ENCODE measurements around the gene ARID1B.

Gene ARID1B

GRCh38 chr6:157187182-157188083, 410.3 kb downstream of the ARID1B start (continued):
- 0 out of 2 replicates have a peak, but pooled peaks have one; percentile 49 for TF ChIP-seq ZEB2 (tag by site-specific recombination; IDR thresholded peaks at IDR 0.05)

GRCh38 chr6:157188213-157188612, 411.0 kb downstream of the ARID1B start:
- Histone ChIP-seq H3K9me3 (ENCODE audit: control insufficient read depth, insufficient read depth, low read depth, low read length) (no peaks in the 10 kb centered on the region), H3K4me3 (ENCODE audit: low read depth, low read length) (no peak overlapping the region), H3K36me3 (ENCODE audit: control insufficient read depth in 2 of 2, insufficient read depth in 1 of 2, low read length in 2 of 2) (peaks cover 0 to 59% of the 10 kb centered on the region in 2 experiments; a peak in 1 of 3 replicates), H3K27ac (ENCODE audit: extremely low read depth, low read depth, low read length) (no peak overlapping the region), H3K4me1 (ENCODE audit: control insufficient read depth, insufficient read depth, low read length) (peaks cover 13% of the 10 kb centered on the region)
- TF ChIP-seq ZNF121 (tag by site-specific recombination; IDR thresholded peaks at IDR 0.05) (no peak), ZNF449 (tag by site-specific recombination; IDR thresholded peaks at IDR 0.05) (no peak), ZNF776 (tag by site-specific recombination; IDR thresholded peaks at IDR 0.05; ENCODE audit: borderline replicate concordance) (no peak), ZNF704 (tag by site-specific recombination; IDR thresholded peaks at IDR 0.05) (no peak), SALL2 (tag by site-specific recombination; IDR thresholded peaks at IDR 0.05; ENCODE audit: borderline replicate concordance) (no peak), ZBTB10 (tag by site-specific recombination; IDR thresholded peaks at IDR 0.05) (no peak), ZNF354C (tag by site-specific recombination; IDR thresholded peaks at IDR 0.05; ENCODE audit: borderline replicate concordance, low read depth) (no peak), KLF9 (tag by site-specific recombination; IDR thresholded peaks at IDR 0.05; ENCODE audit: low read depth) (no peak), ZNF2 (tag by site-specific recombination; IDR thresholded peaks at IDR 0.05) (no peak), ZNF221 (tag by site-specific recombination; IDR thresholded peaks at IDR 0.05; ENCODE audit: borderline replicate concordance) (no peak), PRDM2 (tag by site-specific recombination; IDR thresholded peaks at IDR 0.05; ENCODE audit: borderline replicate concordance) (no peak), ZNF302 (tag by site-specific recombination; IDR thresholded peaks at IDR 0.05; ENCODE audit: low read depth) (no peak)
- ChIA-PET POLR2A (no interaction called here), CTCF (no interaction called here)

All from HEK293 (cell line).